GM18517 (cell line): ENCODE data around the gene PLPPR5.
"Not testable (repeated sequence)": the region's sequence is repeated elsewhere in the genome, so short reads cannot be mapped to it uniquely, and the experiment has no call there.

Experiments
- ATAC-seq: cut with Tn5 transposase; IDR thresholded peaks from one replicate; pipeline ENCODE4 v1.9.1; 2021; ENCODE audit warnings: mild to moderate bottlenecking, moderate library complexity; ENCODE audit not compliant: unreplicated experiment

Gene PLPPR5

GRCh38 chr1:99004861-99005442 lies at the start of gene PLPPR5:
Gene PLPPR5 (minus strand): TSS chr1:99004861. CDS start chr1:99004671, 190 bp downstream.
- no peak for ATAC-seq

- ATAC-seq: no peak
Measured at GRCh38 chr1:99051611-99052283, 47.1 kb upstream of the PLPPR5 start.

GRCh38 chr1:99049745-99050144 lies 45.1 kb upstream of the PLPPR5 start:
- ATAC-seq: no peak

GRCh38 chr1:99036746-99037145 lies 32.1 kb upstream of the PLPPR5 start:
- not testable (repeated sequence) for ATAC-seq

GRCh38 chr1:99018313-99018712 lies 13.7 kb upstream of the PLPPR5 start:
- no peak for ATAC-seq

GRCh38 chr1:99017655-99018054 lies 13.0 kb upstream of the PLPPR5 start:
- no peak for ATAC-seq

GRCh38 chr1:99010679-99011078 lies 6.0 kb upstream of the PLPPR5 start:
- ATAC-seq: no peak

- ATAC-seq: no peak
Measured at GRCh38 chr1:99007366-99007765, 2.7 kb upstream of the PLPPR5 start.

GRCh38 chr1:99005537-99005942 lies 879 bp upstream of the PLPPR5 start:
- ATAC-seq: no peak

- ATAC-seq: no peak
Measured at GRCh38 chr1:99004254-99004860, 304 bp downstream of the PLPPR5 start.

GRCh38 chr1:99003581-99004253 lies 944 bp downstream of the PLPPR5 start:
- no peak for ATAC-seq

GRCh38 chr1:98992844-98993243 lies 11.8 kb downstream of the PLPPR5 start:
- ATAC-seq: no peak

GRCh38 chr1:98991127-98992012 lies 13.3 kb downstream of the PLPPR5 start:
- ATAC-seq: peak; percentile 66

- ATAC-seq: no peak
Measured at GRCh38 chr1:98989556-98989907, 15.1 kb downstream of the PLPPR5 start.

GRCh38 chr1:98988904-98989555 lies 15.6 kb downstream of the PLPPR5 start:
- ATAC-seq: no peak

GRCh38 chr1:98985687-98986086 lies 19.0 kb downstream of the PLPPR5 start:
- no peak for ATAC-seq

- ATAC-seq: no peak
Measured at GRCh38 chr1:98981917-98982513, 22.6 kb downstream of the PLPPR5 start.

GRCh38 chr1:98979463-98979862 lies 25.2 kb downstream of the PLPPR5 start:
- no peak for ATAC-seq

- ATAC-seq: no peak
Measured at GRCh38 chr1:98975810-98976209, 28.9 kb downstream of the PLPPR5 start.

- ATAC-seq: no peak
Measured at GRCh38 chr1:98975113-98975512, 29.5 kb downstream of the PLPPR5 start.
